ENCODE data around the gene RAB36.

RAB36 gene

DNA sequence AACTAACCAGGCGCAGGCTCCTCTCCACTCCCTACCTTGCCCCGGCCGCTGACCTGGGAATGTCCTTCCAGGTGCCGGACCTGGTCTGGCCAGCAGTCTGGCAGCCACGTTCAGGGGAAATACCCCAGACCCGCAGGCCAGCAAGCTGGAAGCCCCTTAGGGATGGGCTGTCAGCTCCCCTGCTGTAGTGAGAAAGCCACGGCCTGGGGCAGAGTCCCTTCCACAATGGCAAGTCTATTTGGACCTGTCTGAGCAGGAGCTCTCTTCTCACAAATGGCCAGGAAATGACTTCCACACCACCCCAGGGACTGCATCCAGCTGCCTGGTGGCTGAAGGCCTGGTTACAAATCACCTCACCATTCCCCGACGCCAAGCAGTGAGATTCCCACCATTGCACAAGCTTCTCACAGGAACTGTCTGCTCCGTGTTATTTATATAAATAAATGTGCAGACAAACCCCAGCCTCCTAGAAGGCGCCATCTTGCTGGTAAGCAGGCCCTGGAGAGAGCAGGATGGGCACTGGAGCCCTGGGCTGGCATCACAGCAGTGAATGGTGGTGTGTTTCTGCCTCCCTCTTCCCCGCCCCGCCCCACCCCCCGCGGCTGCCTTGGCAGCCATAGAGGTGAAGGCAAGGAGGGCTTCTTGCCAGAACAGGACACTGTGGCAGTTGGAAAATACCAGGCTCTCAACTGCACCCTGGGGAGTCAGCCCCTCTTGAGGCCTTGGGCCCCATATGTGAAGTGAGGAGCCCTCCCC lies 27.2 kb upstream of the RAB36 start:
- H3K4me3 ChIP-seq (ENCODE audit: low read depth, low read length), result no peak overlapping the region
- TF ChIP-seq, protein P1, sequence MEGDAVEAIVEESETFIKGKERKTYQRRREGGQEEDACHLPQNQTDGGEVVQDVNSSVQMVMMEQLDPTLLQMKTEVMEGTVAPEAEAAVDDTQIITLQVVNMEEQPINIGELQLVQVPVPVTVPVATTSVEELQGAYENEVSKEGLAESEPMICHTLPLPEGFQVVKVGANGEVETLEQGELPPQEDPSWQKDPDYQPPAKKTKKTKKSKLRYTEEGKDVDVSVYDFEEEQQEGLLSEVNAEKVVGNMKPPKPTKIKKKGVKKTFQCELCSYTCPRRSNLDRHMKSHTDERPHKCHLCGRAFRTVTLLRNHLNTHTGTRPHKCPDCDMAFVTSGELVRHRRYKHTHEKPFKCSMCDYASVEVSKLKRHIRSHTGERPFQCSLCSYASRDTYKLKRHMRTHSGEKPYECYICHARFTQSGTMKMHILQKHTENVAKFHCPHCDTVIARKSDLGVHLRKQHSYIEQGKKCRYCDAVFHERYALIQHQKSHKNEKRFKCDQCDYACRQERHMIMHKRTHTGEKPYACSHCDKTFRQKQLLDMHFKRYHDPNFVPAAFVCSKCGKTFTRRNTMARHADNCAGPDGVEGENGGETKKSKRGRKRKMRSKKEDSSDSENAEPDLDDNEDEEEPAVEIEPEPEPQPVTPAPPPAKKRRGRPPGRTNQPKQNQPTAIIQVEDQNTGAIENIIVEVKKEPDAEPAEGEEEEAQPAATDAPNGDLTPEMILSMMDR (IDR thresholded peaks at IDR 0.05; ENCODE audit: low read depth, low read length), result no peak
- in situ Hi-C loops (cut with HindIII; ENCODE audit: low sequenced_read_pairs), result no loop called here
- no peak for DNase-seq (ENCODE audit: low read depth, low spot score)

DNA sequence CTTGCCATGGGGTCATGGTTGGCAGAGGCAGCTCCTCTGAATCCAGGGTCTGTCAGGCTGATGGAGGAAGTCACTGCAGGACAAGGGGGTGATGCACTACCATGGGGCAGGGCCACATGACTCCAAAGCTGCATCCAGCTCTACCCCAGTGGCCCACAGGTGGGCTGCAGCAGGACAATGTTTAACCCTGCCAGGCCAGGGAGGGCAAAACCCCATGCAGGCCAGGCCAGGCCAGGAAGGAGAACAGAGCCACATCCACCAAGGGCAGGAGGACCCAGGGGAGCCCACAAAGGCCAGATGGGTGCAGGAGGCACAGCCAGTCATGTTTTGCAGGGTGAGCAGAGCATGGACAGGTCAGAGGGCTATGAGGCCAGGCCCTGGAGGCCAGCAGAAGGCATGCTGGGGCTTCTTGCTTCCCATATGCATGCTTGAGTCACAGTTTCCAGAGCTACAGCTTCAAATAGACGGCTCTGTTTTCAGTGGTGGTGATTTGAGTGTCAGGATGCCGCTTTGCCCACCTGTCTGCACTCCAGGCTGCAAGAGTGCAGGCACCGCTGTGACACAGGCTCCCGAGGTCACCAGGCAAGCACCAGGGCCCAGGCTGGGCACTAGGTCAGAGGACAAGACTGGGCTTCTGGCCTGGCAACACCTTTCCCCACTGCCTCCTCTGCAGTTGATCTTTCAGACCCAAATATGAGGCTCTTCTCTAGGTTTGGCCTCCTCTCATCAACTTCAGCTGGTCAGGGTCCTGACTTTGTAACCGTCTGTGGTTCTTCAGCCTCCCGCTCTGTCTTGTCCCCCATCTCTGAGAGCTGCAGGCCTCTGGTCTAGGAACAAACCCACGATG lies 26.4 kb upstream of the RAB36 start:
- TF ChIP-seq, protein P1 (IDR thresholded peaks at IDR 0.05; ENCODE audit: low read depth, low read length), result no peak
- H3K4me3 ChIP-seq (ENCODE audit: low read depth, low read length), result no peak overlapping the region
- DNase-seq (ENCODE audit: low read depth, low spot score), result no peak
- in situ Hi-C loops (cut with HindIII; ENCODE audit: low sequenced_read_pairs), result no loop called here

DNA sequence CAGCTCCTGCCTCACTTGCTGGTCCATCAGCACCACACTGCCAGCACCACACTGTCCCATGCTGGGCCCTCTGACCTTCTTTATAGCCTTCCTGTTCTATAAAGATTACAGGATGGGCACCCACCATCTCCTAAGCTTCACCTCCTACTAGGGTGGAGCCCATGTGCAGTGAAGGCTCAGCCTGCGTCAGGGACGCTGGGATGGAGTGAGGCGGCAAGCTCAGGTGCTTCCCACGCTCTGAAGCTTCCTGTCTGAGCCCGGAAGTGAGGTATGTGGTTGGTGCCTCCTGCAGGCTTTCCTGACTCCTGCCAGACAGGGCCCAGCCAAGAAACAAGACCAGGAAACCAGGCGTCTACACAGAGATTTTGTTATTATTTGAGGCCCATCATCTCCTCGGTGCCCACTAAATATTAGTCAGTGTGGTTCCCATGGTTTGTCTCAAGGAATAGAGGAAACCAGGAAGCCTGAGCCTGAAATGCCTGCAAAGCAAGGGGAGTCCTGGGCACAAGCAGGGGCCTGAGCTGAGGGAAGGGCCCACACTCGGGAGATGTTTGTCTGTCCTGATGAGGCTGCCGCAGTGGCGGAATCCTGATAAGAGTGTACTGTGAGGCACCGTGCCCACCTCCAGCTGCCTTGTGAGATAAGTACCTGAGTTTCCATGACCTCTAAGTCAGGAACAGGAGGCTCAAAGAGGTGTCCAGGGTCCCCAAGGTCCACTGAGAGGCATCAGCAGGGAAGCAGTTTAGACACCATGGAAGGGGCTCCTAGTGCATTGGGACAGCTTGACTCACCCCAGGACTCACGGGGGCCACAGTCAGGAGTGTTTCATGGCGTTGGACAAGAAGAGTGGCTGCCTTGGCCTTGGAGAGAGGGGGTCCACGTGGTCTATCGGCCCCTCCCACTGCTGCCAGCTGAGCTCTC lies 25.5 kb upstream of the RAB36 start:
- in situ Hi-C loops (cut with HindIII; ENCODE audit: low sequenced_read_pairs), result no loop called here
- no peak overlapping the region for H3K4me3 ChIP-seq (ENCODE audit: low read depth, low read length)
- TF ChIP-seq, protein P1 (IDR thresholded peaks at IDR 0.05; ENCODE audit: low read depth, low read length), result no peak
- DNase-seq (ENCODE audit: low read depth, low spot score), result no peak

DNA sequence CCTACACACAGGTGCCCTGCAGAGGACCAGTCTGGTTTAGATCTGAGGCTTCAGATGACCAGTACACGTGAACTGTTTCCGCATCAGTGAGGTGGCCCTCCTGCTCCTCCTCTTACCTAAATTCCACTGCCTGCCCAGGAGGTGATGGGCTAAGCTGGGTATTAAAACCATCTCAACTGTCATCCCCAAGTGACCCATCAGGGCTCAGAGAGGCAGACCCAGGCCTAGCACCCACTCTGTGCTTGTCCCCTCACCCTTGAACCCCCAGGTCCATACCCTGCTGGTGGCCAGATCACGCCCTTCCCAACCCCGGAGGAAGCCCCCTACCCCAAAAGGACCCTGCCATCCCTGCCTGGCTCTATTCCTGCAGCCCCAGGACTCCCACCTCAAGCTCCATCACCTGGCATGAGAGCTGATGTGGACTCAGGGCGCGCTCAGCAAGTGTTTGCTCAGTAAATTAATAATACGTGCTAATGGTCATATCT lies 24.8 kb upstream of the RAB36 start:
- in situ Hi-C loops (cut with HindIII; ENCODE audit: low sequenced_read_pairs), result no loop called here
- no peak for DNase-seq (ENCODE audit: low read depth, low spot score)
- TF ChIP-seq, protein P1 (IDR thresholded peaks at IDR 0.05; ENCODE audit: low read depth, low read length), result no peak
- H3K4me3 ChIP-seq (ENCODE audit: low read depth, low read length), result no peak overlapping the region

DNA sequence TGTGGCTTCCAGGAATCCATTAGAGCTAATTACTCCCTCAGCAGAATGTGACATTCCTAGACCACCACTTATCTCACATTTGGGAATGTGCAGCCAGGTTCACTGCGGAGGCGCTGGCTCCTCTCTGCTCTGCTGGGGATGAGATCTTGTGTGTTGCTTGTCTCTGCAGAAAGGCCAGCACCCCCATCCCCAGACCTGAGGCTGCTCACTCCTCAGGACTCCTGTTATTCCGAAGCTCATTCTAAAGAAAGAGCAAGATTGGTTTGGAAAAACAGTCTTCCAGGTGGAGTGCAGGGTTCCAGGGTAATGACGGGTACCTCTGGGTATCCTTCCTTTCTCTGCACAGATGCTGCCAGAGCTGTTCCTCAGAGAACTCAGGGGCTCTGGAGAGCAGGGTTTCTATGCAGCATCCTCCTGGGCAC lies 24.3 kb upstream of the RAB36 start:
- TF ChIP-seq, protein P1 (IDR thresholded peaks at IDR 0.05; ENCODE audit: low read depth, low read length), result no peak
- in situ Hi-C loops (cut with HindIII; ENCODE audit: low sequenced_read_pairs), result no loop called here
- no peak for DNase-seq (ENCODE audit: low read depth, low spot score)
- H3K4me3 ChIP-seq (ENCODE audit: low read depth, low read length), result no peak overlapping the region

DNA sequence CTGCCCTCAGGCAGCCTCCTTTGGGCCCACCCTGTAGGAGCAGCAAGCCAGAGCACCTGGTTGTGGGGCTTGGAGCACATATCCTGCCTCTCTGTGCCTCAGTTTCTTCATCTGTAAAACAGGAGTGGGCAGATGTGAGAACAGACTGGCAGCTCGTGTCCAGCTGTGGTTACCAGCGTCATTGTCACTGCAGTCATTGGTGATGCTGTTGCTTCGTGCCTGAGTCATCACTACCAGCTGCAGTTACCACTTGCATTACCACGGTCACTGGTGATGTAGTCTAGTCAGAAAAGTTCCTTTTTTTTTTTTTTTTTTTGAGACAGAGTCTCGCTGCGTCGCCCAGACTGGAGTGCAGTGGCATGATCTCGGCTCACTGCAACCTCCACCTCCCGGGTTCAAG lies 23.9 kb upstream of the RAB36 start:
- TF ChIP-seq, protein P1 (IDR thresholded peaks at IDR 0.05; ENCODE audit: low read depth, low read length), result no peak
- in situ Hi-C loops (cut with HindIII; ENCODE audit: low sequenced_read_pairs), result no loop called here
- H3K4me3 ChIP-seq (ENCODE audit: low read depth, low read length), result no peak overlapping the region
- DNase-seq (ENCODE audit: low read depth, low spot score), result no peak

All from astrocyte of the spinal cord (primary cell).